IPS-NIHi7 (cell line): Measurements from ENCODE around the gene ARSI.

ENCODE experiments used
- DNase-seq: peaks from one replicate; pipeline ENCODE4 v3.0.0; 2012; ENCODE audit warnings: mixed read lengths; ENCODE audit errors: extremely low spot score

Gene ARSI

DNA sequence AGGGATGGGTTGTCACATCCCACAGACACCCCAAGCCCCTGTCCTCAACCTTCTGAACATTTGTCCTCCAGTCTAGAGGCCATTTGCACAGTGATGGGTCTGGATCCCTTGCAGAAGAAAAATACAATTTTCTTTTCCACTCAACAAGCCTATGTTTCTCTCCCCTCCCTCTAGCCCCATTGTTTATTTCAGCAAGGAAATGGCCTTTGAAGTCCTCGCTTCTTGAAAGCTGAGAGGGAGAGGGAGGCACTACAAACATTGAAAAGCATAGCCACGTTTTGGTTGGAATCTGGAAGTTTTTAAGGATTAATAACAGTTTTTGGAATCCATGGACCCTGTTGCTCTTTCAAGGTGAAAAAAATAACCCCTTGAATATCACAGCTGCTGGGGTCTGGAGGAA is 24.0 kb upstream of the ARSI start:
- DNase-seq = no peak

DNA sequence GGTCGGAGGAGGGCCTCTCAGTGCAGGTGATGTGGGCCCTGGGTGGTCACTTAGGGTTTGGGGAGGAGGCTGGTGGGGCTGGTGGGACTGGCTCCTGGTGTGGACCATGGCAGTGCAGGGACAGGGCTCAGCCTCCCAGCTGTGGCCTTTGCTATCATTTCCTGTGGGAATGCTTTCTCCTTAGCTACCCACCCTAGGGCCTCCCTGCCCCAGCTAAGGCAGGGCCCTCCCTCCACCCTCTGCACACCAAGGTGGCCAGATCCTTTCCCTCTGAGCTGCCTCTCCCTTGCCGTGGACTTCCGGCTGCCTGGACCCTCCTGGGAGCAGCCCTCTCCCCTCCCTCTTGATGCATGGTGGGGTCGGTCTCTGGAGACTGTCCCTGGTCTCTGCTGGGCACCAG is 22.7 kb upstream of the ARSI start:
- DNase-seq = no peak

DNA sequence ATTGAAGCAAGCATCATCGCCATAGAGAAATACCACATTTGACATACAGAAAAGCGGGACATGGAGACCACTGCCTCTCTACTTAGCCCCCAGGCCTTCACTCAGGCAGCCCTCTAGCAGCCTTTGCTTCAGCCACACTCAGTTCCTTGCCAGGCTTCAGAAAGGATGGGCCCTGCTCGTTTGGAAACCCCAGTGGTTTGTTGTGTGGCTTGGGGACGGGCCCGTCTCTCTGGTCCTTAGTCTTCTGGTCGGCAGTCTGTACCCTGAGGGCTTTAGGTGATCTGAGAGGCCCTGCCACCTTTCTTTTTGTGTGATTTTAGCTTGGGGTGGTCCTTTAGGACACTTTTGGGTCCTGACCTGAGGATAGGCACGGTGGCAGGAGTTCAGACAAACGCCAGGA is 21.1 kb upstream of the ARSI start:
- no peak for DNase-seq

DNA sequence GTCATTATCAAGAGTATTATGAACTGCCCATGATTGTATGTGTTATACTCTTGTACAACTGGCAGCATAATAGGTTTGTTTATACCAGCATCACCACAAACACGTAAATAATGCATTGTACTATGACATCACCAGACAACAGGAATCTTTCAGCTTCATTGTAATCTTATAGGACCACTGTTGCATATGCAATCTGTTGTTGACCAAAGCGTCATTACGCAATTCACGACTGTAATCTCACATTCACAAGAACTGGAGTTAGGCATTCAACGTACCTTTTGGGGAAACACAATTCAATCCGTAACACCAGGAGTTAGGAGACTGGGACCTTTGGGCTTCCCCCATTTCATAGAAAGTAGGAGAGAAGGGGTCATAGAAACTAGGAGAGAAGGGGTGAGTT is 20.4 kb upstream of the ARSI start:
- DNase-seq = no peak

DNA sequence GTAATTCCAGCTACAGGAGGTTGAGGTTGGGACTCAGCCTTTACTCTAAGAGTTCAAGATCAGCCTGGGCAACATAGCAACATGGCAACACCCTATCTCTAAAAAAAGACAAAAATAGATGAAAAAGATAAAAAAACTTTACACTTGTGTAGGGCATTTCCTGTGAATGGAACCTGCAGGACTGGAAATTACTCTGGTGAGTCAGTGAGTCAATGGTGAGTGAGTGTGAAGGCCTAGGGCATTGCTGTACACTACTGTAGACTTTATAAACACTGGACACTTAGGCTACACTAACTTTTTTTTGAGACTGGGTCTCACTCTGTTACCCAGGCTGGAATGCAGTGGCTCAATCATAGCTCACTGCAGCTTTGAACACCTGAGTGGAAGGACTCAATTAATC is 19.5 kb upstream of the ARSI start:
- no peak for DNase-seq

DNA sequence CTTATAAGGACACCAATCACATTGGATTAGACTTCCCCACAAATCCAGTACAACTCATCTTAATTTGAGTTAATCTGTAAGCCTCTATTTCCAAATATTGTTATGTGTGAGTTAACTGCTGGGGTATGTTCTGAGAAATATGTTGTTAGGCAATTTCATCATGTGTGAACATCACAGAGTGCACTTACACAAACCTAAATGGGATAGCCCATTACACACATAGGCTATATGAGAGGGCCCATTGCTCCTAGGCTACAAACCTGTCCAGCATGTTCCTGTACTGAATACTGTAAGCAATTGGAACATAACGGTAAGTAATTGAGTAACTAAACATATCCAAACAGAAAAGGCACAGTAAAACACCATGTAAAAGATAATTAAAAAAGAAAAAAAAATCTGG is 19.1 kb upstream of the ARSI start:
- DNase-seq = no peak

DNA sequence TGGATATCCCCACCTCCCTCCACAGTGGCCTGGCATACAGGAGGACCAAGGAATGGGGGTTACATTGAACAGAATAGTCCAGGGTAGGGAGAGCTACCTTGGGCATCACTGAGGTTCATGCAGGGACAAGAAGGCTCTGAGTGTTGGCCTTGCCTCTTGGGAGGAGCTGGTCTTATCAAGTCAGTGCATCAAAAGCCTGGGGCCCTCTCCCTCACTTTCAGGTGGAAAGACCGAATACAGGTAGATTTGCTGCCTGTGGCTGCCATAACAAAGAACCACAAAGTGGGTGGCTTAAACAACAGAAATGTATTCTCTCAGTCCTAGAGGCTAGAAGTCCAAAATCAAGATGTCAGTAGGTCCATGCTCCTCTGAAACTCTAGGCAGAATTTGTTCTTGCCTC is 18.5 kb upstream of the ARSI start:
- DNase-seq = no peak

DNA sequence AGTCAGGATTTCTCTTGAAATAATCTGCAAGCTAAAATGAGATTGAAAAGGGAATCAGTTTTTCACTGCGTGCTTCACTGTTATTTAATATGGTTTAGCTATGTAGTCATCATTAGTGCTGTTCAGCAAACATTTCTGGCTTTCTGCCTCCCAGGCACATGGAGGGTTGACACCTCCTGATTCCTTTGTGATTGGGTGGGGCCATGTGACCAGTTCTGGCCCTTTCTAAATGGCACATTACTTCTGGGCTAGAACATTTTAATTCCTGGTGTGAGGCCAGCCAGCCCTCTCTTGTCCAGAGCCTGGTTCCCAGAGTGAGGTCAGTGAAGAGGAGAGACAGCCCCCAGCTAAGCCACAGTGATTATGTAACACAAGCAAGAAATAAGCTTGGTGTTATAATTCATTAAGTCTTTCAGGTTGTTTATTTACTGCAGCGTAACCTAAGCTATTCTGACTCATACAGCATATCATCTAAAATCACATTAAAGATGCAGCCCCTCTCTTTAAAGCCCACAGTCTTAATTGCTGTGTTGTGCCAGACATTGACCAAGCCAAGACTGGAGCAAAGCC is 17.4 kb upstream of the ARSI start:
- DNase-seq = no peak

DNA sequence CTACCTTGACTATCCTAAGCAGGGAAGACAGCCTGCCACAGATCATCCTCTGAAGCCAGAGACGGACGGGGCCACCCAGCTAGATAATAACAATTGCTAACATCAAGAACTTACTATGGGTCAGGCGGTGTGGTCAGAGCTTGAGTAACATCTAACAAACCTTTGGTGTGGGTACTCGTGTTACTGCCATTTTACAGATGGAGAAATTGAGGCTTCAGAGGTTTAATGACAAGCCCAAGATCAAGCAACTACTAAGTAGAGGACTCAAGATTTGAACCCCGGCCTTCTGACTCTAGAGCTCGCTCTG is 16.7 kb upstream of the ARSI start:
- DNase-seq = no peak

DNA sequence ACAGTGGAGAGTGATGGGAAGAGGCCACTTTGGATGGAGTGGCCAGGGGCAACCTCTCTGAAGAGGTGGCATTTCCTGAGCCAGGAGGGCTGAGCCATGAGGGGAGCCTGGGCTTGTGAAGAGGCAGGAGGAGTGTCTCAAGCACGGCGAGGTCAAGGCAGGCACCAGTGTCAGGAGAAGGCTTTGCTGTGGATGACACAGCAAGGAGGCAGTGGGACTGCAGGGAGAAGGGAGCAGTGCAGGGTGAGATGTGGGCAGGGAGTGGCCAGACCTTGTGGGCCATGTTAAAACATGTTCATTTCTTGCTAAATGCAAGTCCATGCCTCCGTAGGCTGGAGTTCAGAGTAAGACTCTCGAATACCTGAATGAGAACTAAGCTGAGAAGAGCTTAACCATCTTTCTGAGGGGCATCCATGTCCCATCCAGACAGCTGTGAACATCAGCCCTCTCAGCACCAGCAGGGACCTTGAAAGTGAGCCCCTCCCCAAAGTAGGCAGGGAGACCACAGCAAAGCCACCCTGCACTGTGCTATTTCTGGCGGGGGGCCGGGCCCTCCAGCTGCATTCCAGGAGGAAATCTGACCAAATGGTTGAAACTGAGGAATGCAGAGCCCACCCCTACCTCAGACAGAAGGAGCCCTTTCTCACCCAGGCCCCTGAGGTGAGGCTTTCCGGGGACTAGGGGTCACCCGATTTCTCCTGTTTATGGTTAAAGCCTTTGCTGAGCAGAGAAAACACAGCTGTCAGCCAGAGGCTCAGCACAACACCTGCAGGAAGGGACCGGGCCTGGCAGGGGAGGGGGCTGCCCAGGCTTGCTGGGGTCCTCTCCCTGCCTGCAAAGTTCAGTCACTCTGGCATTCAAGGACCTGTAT is 16.1 kb upstream of the ARSI start:
- no peak for DNase-seq

DNA sequence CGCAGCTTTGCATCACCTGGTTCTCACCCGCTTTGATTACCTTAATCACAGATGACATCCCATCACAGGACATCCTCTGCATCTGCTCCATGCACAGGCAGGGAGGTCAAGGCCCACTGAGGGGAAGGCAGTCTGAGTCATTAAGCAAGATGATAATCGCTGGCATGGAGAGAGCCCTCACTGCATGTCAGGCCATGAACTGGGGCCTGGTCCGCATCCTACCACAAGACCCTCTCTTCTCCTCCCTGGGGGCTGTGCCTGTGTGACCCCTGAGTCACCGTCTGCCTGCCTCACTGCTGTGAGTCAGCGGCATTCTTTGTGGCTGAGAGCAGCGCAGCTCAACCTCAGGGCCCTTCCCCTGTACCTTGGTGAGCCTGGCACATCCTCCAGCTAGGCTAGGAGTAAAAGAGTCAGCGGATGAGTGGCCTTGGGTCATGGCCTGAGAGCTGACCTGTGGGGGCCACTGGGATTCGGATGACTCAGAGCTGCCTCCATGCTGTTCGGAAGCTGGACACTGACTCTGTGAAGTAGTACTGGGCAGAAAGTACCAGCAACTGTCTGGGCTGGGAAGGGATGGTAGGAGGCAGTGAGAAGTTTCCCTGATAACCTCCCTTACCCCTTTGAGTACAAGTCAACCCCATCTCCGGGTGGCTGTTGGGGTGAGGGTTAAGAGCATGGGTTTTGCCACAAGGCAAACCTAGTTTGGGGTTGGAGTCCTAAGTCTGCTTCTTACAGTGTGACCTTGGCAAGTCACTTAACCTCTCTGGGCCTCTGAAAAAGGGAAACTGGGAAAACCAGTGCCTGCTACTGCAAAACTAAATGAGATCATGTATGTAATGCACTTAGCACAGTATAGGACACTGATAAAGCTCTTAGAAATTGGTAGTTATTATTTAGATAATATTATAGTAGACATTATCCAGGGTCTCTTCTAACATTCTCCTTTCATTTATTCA is 14.6 kb upstream of the ARSI start:
- peak; percentile 65 for DNase-seq

DNA sequence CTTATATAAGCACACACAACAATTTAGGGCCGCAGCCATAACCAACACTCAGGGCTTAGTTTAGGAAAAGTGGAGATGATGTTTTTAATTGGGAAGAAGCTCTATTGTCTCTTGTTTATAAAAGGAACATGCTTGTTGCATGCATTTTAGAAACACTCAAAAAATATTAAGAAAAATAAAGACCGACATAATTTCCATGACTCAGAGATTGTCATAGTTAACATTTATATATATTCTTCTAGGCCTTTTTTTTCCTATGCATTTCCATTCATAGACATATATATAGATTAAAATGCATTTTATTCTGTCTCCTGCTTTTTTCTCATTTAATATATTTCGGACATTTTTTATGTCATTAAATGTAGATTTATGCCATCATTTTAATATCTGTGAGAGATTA is 13.6 kb upstream of the ARSI start:
- no peak for DNase-seq

DNA sequence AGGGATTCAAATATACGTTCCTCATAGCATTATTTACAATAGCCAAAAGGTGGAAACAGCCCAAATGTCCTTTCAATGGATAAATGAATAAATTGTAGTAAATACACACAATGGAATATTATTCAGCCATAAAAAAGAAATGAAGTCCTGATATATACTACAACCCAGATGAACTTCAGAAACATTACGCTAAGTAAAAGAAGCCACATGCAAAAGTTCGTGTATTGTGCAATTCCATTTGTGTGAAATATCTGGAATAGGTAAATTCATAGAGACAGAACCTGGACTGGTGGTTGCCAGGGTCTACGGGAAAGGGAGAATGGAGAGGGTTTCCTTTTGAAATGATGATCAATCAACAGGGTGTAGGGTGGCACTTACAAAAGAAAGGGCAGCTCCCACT is 12.5 kb upstream of the ARSI start:
- no peak for DNase-seq

DNA sequence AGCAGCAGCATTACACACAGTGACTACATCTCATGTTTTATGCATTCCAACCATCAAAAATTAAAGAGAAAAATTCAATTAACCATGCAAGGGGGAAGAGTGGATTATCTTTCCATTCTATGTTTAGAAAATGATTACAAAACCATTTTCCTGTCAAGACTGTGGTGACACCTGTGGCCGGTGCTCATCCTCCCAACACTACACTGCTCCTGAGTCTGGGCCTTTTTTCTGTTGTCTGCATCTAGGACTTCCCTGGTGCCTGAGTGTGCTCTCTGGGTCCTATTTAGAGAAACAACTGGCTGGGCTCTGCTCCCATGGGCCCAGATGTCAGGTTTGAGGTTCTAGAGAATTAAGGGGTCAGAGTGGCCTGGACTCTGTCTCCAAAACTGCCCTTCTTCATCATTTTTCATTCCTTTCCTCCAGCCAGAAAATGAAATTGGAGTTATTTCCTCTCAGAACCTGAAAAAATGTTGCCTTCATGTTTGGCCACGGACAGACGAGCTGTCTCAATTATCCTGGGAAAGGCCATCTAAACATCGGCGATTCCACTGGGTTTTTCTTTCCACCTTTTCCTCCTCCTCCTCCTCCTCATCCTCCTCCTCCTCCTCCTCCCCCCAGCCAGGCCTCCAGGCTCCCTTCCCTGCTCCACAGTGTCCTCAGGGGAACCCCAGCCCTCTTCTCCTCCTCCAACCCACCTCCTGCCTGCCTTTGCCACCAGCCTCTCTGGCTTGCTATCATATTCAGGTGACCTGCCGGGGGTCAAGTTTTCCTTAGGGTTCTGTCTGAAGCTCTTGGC is 11.4 kb upstream of the ARSI start:
- no peak for DNase-seq

DNA sequence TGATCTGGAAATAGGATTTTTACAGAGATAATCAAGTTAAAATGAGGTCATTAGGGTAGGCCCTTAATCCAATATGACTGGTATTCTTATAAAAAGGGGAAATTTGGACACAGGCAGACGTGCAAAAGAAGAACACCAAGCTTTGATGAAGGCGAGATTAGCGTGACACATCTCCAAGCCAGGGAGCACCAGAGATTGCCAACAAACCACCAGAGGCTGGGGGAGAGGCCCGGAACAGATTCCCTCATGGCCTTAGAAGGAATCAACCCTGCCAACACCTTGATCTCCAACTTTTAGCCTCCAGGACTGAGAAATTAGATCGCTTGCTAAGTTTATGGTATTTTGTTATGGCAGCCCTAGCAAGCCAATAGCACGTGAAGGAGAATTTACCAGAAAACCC is 10.8 kb upstream of the ARSI start:
- no peak for DNase-seq

DNA sequence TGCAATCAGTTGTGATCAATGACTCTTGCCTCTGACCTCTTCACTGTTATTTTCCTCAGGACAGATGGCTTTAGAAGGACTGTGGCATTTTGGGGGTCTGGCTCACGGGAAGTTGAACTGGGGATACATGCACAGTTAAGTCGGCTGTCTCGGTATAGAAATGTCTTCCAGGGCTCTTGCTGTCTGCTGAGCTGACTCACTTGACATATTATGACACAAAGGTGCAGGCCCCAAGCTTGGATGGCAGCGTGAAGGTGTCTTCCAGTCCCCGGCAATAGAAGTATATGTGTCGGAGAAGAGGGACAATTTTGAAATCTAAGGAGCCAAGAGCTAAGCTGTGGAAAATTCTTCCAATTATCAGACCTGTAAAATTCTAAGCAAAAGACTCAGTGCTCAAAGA is 9.8 kb upstream of the ARSI start:
- DNase-seq = no peak

DNA sequence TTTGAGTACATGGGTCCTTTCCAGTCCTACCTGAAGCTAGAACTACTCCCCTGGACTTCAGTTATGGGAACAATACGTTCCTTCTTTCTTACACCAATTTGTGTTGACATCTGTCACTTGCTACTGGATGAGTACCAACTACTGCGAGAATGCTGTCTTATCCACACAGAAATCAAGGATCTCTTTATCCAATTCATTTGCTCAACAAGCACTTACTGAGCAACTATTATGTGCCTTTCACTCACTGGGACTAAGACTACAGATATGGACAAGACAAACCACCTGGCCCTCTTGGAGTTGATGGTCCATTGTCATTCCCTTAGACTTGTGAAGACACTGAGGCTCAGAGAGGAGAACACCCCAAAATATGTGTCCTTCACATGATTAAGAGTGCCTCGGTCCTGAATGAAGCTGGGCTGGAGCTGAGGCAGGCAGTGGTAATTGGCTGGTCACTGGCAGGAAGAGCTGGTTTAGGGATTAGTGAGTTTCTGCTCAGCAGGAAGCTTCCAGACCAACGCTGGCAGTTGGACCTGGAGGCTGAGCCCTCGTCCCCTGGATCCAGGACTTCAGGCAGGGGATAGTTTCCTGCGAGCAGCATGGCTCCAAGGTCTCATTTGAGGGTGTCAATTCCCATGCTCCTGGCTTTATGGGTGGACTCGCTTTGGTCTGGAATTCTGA is 8.4 kb upstream of the ARSI start:
- peak; percentile 45 for DNase-seq

DNA sequence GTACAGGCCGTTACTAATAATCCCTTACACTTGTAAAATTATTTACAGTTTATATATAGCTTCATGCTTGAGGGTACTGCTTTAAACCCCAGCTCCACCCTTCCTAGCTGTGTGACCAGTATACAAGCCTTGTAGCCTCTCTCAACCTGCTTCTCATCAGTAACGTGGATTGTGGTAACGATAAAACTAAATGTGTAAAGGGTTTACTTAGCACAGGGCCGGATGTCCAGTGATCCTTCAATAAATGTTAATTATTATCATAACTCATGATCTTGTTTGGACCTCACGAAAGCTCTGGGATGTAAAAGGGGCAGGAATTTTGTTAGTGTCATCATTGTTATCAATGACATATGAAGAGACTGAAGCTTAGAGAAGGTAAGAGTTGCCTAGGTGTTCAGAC is 7.5 kb upstream of the ARSI start:
- no peak for DNase-seq

DNA sequence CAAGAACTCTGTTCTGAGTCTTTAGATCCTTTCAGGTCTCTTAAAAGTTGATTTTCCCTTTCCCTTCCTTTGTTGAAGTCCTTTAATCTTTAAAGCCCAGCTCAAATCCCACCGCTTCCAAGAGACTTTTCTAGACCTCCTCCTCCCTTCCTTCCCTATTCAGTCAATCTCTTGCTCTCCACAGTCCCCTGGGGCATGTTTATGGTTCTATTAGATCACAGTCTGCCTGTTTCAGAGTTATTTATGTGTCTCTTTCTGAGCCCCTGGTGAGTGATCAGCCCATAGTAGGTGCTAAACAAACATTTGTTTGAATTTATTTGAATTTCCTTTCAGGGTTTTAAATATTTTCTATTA is 7.2 kb upstream of the ARSI start:
- DNase-seq = no peak

DNA sequence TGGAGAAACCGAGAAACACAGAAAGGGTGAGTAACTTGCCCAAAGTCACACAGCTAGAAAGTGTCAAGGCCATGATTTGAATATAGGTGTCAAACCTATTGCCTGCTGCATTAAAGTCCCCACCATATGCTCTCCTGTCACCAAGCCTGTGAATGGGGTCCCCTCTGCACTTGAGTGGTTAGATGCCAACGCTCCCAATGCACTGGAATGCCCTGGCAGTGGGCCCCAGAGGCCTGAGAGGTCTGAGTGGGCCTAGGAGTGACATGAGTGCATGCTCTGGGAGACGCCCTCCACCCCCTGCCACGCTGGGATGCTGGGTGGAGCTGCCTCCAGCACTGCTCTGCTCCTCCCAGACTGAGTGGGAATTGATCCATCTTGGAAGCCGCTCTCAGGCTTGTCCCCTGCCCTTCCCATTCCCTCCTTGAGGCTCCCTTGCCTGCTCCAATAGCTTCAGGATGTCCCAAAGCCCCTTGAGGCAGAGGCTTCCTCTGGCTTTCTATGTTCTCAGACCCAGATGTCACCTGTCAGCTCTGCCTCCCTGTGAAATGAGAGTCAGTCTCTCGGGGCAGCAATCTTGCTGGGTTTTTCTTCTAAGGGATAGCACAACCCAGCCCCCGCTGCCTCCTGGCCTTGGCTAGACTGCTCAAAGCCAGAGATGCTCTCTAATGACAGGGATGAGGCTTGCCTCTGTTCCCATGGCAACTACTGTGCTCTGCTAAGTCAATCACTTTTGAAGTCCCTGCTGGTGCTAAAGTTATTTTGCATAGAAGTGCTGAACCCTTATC is 6.6 kb upstream of the ARSI start:
- DNase-seq = no peak
